SU-DHL-6 (cell line): ENCODE results near the gene OLR1.

Source experiments
- H2AFZ ChIP-seq: fragments of 200-600 bp; sonication (generic); 2 replicates; pipeline ENCODE4 v1.6.1; 2014; ENCODE audit warnings: low read depth, mild to moderate bottlenecking, moderate library complexity, mixed read lengths, antibody characterized with exemption, low read length; ENCODE audit not compliant: severe bottlenecking
- H3F3A ChIP-seq: fragments of 200-600 bp; shearing (Covaris generic); 2 replicates; pipeline ENCODE4 v1.6.0; 2016; ENCODE audit warnings: antibody characterized with exemption, mild to moderate bottlenecking; ENCODE audit not compliant: insufficient read depth
- H3K27ac ChIP-seq: fragments of 200-600 bp; sonication (generic); 2 replicates; pipeline ENCODE4 v1.5.1; 2016; ENCODE audit warnings: low read depth, mild to moderate bottlenecking, low read length, moderate library complexity, mixed read lengths
- H3K27me3 ChIP-seq: fragments of 200-600 bp; sonication (generic), shearing (Covaris generic); 2 replicates; pipeline ENCODE4 v1.6.0; 2014; ENCODE audit warnings: mild to moderate bottlenecking, low read length
- H3K36me3 ChIP-seq: fragments of 200-600 bp; sonication (generic); 2 replicates; pipeline ENCODE4 v1.6.1; 2014; ENCODE audit warnings: mild to moderate bottlenecking, low read length, mixed read lengths
- H3K4me2 ChIP-seq: fragments of 300-600, 200-600 bp; shearing (Covaris generic), sonication (generic); 2 replicates; pipeline ENCODE4 v1.6.0; 2014; ENCODE audit warnings: low read length, low read depth, mild to moderate bottlenecking; ENCODE audit not compliant: poor library complexity, severe bottlenecking
- H3K4me3 ChIP-seq: fragments of 200-600 bp; sonication (generic); 2 replicates; pipeline ENCODE4 v1.5.1; 2014; ENCODE audit warnings: antibody characterized with exemption, low read length, mild to moderate bottlenecking, mixed read lengths; ENCODE audit not compliant: insufficient read depth, poor library complexity, severe bottlenecking
- H3K79me2 ChIP-seq: fragments of 200-600 bp; sonication (generic); 2 replicates; pipeline ENCODE4 v1.6.1; 2014; ENCODE audit warnings: mild to moderate bottlenecking, low read length, moderate library complexity; ENCODE audit not compliant: insufficient read depth
- H3K9ac ChIP-seq: fragments of 200-600 bp; sonication (generic); 2 replicates; pipeline ENCODE4 v1.7.0; 2014; ENCODE audit warnings: mild to moderate bottlenecking, low read length
- H3K9me2 ChIP-seq: fragments of 200-600 bp; sonication (generic); replicated peaks from 2 replicates; pipeline ENCODE4 v1.6.1; 2014; ENCODE audit warnings: low read length; ENCODE audit not compliant: insufficient read depth
- H3K9me3 ChIP-seq: fragments of 200-600 bp; sonication (generic); 2 replicates; pipeline ENCODE4 v1.6.1; 2014; ENCODE audit warnings: low read length, mixed read lengths; ENCODE audit not compliant: insufficient read depth
- H4K20me1 ChIP-seq: fragments of 200-600 bp; sonication (generic); 2 replicates; pipeline ENCODE4 v1.6.1; 2014; ENCODE audit warnings: low read depth, mild to moderate bottlenecking, antibody characterized with exemption, low read length, moderate library complexity, mixed read lengths
- EZH2phosphoT487 ChIP-seq: fragments of 200-600 bp; sonication (generic), shearing (Covaris generic); conservative IDR thresholded peaks from 2 replicates; pipeline ENCODE4 v1.6.1; 2018; ENCODE audit warnings: mild to moderate bottlenecking, antibody characterized with exemption, low read length, moderate library complexity, mixed read lengths
- TF ChIP-seq, protein P1 (sequence below): fragments of 200-600 bp; sonication (generic); IDR thresholded peaks from one replicate; pipeline ENCODE4 v1.5.1; 2017; ENCODE audit warnings: antibody characterized with exemption, mild to moderate bottlenecking, low read length, moderate library complexity; ENCODE audit not compliant: insufficient read depth, poor library complexity, severe bottlenecking

The OLR1 gene

GRCh38 chr12:10135126-10135525, 36.8 kb downstream of the OLR1 start:
- Histone ChIP-seq H3K36me3 (no peaks in the 10 kb centered on the region), H4K20me1 (no peaks in the 10 kb centered on the region), H2AFZ (no peak overlapping the region), H3F3A (no peaks in the 10 kb centered on the region), H3K9me3 (no peaks in the 10 kb centered on the region), H3K9me2 (no peaks in the 10 kb centered on the region), H3K27ac (no peak overlapping the region), H3K9ac (no peak overlapping the region), H3K79me2 (no peaks in the 10 kb centered on the region), H3K27me3 (no peaks in the 10 kb centered on the region), H3K4me3 (no peak overlapping the region), H3K4me2 (no peak overlapping the region)
- TF ChIP-seq, protein P1, sequence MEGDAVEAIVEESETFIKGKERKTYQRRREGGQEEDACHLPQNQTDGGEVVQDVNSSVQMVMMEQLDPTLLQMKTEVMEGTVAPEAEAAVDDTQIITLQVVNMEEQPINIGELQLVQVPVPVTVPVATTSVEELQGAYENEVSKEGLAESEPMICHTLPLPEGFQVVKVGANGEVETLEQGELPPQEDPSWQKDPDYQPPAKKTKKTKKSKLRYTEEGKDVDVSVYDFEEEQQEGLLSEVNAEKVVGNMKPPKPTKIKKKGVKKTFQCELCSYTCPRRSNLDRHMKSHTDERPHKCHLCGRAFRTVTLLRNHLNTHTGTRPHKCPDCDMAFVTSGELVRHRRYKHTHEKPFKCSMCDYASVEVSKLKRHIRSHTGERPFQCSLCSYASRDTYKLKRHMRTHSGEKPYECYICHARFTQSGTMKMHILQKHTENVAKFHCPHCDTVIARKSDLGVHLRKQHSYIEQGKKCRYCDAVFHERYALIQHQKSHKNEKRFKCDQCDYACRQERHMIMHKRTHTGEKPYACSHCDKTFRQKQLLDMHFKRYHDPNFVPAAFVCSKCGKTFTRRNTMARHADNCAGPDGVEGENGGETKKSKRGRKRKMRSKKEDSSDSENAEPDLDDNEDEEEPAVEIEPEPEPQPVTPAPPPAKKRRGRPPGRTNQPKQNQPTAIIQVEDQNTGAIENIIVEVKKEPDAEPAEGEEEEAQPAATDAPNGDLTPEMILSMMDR, result no peak
- no peak for TF ChIP-seq EZH2phosphoT487

DNA sequence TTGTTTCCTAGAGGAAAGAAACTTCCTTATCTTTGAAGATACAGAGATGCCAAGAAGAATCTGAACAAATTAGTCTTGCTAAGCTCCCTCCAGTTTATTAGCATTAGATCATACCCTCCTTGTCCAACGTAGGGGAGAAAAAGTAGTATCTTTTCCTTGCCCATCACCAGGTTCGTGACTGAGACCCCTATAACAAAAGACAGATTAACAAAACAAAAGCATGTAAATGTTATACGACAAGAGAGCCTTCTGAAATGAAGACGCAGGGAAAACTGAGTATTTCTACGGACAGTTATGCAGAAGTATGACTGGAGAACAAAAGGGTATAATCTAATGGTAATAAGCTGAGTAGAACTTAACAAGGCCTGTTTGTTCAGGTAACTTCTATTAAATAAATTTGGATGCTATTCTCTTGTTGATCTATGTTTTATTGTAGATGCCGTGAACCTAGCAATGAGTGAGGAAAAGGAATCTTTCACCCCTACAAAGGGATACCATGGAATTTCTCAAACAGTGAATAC, 39.0 kb downstream of the OLR1 start:
- H3K9me3 ChIP-seq, result no peaks in the 10 kb centered on the region
- H3K36me3 ChIP-seq, result no peaks in the 10 kb centered on the region
- no peak overlapping the region for H3K9ac ChIP-seq
- H4K20me1 ChIP-seq, result no peaks in the 10 kb centered on the region
- no peak overlapping the region for H3K4me3 ChIP-seq
- no peak overlapping the region for H2AFZ ChIP-seq
- no peaks in the 10 kb centered on the region for H3K27me3 ChIP-seq
- no peak for TF ChIP-seq EZH2phosphoT487
- TF ChIP-seq, protein P1, result no peak
- no peaks in the 10 kb centered on the region for H3F3A ChIP-seq
- no peaks in the 10 kb centered on the region for H3K79me2 ChIP-seq
- H3K9me2 ChIP-seq, result no peaks in the 10 kb centered on the region
- no peak overlapping the region for H3K27ac ChIP-seq
- H3K4me2 ChIP-seq, result no peak overlapping the region

DNA sequence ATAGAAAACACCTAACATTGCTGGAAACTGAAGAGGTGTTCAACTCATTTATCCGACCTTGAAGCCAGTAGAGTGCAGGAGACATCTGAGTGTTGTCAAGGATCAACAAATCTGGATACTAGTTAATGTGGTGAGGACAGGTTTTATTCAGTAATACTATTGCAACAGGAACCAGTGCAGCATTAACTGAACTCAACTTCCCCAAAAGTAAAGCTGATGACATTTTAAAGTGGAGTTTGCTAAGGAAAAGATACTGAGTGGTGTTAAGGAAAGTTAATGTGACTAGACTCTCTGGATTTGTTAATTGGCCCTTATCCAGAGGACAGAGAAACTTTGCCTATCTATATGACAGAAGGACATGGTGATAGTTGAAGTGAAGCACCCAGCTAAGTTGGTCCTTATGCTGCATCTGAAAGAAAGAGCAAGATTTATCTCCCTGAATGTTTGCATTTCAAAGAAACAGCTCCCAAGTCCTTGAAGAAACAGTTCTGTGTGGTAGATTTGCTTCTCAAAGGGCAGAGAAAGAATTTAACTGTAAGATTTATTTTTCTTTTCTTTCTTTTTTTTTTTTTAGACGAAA, 40.7 kb downstream of the OLR1 start:
- H3K9ac ChIP-seq, result no peak overlapping the region
- H3K27ac ChIP-seq, result no peak overlapping the region
- no peaks in the 10 kb centered on the region for H3F3A ChIP-seq
- no peaks in the 10 kb centered on the region for H3K79me2 ChIP-seq
- no peaks in the 10 kb centered on the region for H4K20me1 ChIP-seq
- H3K4me3 ChIP-seq, result no peak overlapping the region
- H2AFZ ChIP-seq, result no peak overlapping the region
- no peaks in the 10 kb centered on the region for H3K27me3 ChIP-seq
- TF ChIP-seq EZH2phosphoT487, result no peak
- TF ChIP-seq, protein P1, result no peak
- H3K4me2 ChIP-seq, result no peak overlapping the region
- H3K9me3 ChIP-seq, result no peaks in the 10 kb centered on the region
- no peaks in the 10 kb centered on the region for H3K36me3 ChIP-seq
- H3K9me2 ChIP-seq, result no peaks in the 10 kb centered on the region
